Measurements from ENCODE around the gene MLN.

The MLN gene, protein sequence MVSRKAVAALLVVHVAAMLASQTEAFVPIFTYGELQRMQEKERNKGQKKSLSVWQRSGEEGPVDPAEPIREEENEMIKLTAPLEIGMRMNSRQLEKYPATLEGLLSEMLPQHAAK

DNA sequence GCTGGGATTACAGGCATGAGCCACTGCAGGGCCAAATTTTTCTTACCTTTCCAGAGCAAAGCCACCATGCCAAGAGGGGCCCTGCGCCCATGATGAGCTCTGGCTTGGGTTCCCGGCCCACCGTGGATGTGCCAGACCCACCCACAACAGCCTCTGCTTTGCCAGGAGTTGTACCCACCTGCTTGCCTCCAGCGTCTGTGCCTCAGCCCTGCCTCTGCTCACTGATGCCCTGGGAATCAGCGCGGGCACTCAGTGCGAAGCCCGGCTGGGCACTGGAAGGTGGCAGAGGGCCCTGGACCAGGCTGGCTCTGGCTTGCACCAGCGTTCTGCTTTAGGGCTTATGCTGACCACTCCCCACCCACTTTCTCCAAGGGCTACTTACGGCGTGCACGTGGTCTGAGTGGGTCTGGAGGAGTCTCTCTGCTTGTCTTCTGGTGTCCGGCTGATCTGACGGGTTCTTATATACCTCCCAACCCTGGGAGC lies at the start of gene MLN:
Gene MLN, minus strand, starts transcription at position 433 of the 483 bp plus-strand sequence. CDS start 2,840 bp downstream, outside the sequence.
- no peak for DNase-seq (ENCODE audit: low spot score)

DNA sequence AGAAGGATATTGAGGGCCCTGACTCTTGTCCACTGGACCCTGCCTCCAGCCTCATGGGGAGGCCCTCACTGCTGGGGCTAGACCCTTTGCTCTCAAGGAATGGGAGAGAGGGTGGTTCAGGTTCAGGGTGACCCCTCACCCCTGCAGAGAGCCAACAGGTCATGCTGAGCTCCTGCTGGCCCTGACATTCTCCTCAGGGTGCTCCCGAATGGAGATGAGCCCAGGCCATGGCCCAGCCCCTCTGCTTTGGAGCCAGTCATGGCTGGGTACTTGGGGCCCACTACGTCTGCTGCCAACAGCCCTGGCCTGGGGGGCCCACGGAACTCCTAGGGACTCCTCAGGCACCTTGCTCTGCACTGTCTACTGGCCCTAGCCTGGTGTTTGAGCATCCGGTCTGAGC lies 49.2 kb upstream of the MLN start:
- DNase-seq (ENCODE audit: low spot score): no peak

DNA sequence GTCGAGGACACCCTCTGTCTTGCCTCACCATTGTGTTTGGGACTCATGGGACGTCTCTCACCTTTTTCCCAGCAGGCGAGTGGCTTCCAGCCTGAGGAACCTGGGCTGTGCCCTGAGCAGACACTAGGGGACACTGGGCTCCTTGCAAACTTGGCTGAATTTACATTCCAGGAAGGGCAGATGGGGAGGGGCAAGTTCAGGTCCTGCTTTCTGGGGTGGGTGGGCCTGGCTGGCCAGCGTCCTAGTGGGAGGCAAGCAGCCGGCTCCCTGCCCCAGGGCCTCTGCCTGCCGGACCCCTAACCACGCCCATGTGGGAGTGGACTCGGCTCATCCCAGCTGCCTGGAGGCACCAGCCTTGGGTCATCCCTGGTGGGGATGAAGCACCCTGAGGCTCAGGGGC lies 48.2 kb upstream of the MLN start:
- DNase-seq (ENCODE audit: low spot score): peak; percentile 63

DNA sequence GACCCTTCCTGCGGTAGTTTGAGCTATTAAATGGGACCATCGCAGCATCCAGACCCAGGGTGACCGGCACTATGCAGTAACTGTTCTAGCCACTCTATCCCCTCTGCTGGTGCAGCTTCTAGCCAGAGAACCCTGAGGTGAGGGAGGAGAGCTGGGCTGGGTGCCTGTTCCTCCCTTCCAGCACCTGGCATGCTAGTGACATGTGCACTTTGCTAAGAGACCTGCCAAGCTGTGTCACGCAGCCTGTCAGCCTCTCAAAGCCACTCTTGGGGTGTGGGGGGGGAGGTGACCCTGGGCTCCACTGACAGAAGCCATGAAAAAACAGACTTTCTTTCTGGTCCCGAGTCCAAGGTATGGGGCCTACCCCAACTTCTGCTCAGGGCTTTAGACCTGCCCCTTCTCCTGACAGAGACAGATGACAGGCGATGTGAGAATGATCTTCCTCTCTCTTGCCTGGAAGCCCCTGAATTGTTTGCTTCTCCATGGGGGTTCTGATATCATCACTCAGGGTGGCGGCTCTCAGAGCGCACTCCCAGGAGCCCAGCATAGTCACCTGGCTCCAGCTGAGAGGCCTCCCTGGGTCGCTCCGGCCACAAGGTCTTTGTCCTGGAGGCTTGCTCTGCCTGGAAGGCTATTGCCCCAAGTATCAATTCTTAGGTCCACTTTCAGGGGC lies 47.2 kb upstream of the MLN start:
- DNase-seq (ENCODE audit: low spot score): no peak

DNA sequence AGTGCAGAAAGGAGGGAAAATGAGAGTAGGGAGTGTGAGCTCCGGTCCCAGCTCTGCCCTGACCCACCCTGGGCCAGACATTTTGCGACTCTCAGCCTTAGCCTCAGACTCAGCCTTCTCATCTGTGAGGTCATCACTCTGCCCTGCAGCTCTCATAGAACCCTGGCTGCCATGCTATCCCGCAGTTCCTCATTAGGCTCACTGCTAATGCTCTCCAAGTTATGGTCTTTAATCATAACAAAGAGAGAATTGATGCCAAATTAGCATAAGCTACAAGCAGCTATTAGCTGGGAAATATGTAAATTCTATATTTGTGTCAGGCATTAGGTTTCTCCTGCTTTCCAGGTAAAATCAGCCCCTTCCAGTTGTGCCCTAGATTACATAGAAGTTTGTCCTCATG lies 46.5 kb upstream of the MLN start:
- DNase-seq (ENCODE audit: low spot score): no peak

DNA sequence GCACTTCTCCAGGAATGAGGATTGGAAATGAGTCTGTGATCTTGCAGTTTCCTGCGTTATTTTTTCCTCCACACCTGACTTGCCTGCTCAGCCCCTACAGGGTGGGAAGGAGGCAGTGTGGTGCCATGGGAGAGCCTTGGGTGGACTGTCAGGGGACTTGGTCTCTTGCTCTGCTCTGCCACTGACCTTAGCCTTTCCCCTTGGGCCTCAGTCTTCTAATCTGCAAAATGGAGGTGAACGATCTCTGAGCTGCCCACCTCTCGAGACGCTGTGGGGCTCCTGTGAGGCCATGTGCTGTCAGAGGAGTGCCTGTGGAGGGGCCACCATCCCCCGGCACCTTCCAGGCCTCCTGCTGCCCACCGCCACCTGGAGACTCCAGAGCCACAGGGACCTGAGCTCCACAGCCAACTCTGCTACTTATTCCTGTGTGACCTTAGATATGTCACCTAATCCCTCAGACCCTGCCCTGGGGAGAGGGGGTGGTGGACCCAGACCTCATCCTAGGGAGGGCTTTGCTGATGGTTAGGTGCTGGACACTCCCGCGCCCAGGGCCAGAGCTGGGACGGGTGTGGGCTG lies 45.8 kb upstream of the MLN start:
- no peak for DNase-seq (ENCODE audit: low spot score)

DNA sequence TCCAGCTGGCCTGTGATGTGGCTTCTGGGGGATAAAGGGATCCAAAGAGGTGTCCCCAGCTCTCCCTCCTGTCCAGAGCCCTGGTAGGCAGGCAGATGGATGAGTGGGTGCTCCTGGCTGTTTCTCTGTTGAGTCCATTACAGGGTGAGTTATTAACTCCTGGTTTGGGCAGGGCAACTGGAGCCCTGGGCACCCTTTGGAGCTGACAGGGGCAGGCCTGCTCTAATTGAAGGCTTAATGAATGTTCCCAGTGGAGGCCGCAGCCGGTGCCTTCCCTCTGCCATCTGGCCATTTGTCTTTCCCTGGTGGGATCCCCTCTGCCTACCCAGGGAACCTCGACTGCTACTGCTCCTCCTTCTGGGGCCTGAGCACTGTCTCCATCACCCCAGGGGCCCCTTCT lies 44.7 kb upstream of the MLN start:
- peak; percentile 79 for DNase-seq (ENCODE audit: low spot score)

DNA sequence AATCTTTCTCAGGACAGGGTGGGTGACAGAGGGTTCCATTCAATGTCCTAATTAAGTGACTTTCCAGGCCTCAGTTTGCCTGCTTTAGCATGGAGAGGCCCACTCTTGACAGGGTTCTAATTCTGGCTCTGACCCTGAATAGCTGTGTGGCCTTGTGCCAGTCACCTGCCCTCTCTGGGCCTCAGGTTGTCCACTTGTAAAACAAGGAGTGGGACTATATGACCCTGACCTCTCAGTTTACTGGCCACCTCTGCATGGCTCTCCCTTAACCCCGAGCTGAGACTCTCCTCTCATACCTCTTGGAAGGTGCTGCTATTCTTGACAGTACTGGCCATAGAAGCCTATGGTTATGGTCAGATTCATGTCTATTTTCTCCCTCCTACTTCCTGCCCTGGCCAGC lies 44.1 kb upstream of the MLN start:
- DNase-seq (ENCODE audit: low spot score): no peak

DNA sequence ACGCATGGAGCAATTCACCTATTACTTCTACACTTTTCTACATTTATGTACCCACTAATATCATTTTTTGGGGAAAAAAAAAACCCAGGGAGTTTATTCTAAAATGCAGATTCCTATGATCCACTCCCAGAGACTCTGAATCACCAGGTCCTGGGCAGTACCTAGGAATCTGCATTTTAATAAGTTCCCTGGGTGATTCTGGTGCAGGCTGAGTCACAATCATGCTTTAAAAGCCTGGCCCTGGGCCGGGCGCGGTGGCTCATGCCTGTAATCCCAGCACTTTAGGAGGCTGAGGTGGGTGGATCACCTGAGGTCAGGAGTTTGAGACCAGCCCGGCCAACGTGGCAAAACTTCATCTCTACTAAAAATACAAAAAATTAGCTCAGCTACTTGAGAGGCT lies 43.3 kb upstream of the MLN start:
- no peak for DNase-seq (ENCODE audit: low spot score)

DNA sequence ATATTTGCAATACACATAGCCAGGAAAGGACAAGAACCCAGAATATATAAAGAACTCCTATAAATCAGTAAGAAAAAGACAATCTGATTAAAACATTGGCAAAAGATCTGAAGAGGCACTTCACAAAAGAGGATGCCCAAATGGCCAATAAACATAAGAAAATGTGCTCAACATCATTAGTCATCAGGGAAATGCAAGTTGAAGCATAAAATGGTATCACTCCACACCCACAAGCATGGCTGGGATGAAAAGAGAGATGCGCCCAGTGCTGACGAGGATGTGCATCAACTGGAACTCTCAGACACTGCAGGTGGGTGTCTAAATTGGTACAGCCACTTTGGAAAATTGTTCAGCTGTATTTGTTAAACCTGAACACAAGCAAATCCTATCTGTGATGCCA lies 42.4 kb upstream of the MLN start:
- no peak for DNase-seq (ENCODE audit: low spot score)

DNA sequence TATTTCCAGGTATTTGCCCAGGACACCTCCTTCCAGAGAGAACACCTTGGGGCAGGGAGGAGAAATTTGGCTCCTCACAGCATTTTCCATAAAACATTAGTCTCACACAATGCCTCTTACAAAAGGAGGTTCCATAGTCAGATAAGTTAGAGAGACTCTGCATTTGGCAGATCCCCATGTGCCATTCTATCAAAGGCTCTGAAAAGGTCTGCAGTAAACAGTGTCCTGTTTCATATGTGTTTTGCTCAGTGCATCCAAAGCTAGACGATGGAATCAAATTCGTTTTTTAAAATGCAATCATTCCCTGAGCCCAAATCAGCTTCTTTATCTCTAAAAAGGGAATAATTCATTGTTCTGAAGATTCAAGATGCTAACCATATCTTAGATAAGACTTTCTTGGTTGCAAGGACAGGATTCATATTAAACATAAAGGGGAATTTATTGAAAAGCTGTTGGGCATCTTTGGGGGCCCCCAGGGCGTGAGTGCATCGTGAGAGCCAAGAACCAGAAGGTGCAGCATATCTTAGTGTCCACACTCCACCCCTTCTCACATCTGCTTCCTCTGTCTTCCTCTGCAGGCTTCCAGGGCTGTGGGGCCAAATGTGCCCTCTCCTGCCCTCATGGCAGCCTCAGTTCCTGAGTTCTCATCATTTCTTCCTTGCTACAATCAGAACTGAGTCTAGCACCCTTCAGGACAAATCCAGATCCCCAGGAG lies 41.4 kb upstream of the MLN start:
- no peak for DNase-seq (ENCODE audit: low spot score)

DNA sequence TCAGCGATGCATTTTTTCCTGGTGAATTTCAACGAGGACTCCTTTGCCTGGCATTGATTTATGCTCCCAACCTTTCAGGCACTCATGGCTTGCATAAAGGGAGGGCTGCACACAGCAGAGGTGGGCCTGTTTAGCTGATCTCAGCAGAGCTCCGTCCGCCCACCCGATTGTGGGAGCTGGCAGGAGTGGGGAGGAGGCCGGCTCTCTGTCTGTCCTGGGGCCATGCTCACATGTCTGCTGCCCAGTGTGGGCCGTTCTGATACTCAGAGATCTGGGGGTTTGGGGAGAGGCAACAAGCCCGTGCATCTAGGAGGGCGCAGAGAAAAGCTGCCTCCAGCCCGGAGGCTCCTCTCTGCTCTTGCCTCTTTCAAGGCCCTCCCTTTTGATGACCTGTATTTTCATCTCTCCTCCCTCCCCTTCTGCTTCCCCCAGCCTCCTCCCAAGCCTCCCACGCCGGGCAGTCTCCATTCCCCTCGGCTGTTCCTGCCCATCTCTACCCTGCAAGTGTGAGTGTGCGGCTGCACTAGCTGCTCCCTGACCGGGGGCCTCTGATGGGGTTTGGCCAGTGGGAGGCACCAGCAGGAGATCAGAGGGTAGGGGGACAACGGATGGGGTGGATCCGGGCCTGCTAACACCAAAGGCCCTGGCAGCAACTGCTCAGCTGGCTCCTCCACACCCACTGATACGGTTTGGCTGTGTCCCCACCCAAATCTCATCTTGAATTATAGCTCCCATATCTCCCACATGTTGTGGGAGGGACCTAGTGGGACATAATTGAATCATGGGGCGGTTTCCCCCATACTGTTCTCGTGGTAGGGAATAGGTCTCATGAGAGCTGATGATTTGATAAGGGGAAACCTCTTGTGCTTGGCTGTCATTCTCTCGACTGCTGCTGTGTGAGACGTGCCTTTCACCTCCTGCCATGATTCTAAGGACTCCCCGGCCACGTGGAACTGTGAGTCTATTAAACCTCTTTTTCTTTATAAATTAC lies 39.6 kb upstream of the MLN start:
- DNase-seq (ENCODE audit: low spot score): no peak

DNA sequence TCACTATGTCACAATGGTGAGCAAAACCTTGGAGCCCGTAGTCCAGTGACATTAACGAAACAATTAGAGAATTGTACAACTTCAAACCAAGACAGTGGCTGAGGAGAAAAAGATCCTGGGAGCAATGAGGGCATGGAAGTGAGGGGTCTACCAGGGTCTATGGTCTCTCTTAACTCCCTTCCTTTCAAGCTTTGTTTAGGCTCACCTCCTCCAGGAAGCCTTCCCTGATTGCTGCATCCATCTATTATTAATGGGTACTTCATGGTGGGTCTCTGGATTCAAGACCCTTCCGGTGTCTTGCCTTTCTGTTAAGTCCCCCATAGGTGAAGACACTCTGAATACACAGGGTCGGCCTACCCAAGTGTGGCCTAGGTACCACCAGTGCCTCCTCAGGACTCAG lies 38.1 kb upstream of the MLN start:
- DNase-seq (ENCODE audit: low spot score): no peak

DNA sequence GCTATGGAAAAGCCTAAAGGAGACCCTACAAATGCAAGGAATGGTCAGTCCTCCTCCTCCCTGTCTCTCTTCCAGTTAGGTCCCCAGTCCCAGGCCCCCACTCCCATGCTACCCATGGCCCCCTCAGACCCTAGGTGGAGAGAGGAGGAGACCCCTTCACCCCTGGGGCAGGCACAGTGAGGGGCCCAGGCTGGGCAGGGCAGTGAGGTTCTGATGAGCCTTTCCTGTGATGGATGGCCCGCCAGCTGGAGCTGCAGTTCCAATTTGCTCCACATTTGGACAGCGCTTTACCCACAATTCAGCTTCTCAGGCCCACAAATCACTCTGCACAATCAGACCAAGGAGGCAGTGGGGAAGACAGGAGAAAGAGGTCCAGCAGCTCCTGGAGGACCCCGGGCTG lies 37.3 kb upstream of the MLN start:
- no peak for DNase-seq (ENCODE audit: low spot score)

DNA sequence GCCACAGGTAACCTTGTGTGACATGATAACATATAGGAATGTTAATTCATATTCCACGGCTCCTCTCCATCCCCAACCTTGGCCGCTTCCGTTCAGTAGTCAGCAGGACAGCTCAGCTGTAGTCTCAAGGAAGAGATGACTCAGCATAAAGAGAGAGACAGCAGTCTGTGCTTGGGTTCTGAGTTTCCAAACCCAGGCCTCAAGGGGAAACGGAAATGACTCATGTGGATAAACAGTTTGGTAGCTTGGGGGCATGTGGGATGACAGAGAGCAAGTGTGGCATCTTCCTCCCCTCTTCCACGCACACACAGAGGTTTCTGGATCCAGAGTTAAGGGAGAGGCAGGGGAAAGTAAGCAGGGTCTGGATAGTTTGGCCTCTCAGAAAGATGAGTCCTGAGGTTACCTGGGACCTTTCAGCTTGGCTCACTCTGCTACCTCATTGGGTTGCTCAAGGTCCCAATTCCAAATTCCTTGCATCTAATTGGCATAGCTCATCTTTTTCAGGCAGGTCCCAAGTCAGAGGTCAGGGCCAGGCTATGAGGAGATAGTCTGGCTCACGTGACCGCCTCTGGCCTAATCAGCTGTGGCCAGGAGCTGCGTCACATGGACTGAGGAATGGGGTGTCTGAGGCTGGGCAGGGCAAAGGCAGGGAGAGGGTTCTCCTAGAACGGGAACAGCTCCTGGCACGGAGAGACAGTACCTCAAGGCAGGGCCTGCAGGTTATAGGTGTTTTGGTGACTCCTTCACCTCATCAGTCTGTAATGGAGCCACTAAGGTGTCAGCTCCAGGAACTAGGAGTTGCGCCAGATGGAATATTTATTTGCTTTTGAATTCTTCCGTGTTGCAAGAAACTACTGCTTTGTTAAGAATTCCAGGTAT lies 36.5 kb upstream of the MLN start:
- DNase-seq (ENCODE audit: low spot score): no peak

DNA sequence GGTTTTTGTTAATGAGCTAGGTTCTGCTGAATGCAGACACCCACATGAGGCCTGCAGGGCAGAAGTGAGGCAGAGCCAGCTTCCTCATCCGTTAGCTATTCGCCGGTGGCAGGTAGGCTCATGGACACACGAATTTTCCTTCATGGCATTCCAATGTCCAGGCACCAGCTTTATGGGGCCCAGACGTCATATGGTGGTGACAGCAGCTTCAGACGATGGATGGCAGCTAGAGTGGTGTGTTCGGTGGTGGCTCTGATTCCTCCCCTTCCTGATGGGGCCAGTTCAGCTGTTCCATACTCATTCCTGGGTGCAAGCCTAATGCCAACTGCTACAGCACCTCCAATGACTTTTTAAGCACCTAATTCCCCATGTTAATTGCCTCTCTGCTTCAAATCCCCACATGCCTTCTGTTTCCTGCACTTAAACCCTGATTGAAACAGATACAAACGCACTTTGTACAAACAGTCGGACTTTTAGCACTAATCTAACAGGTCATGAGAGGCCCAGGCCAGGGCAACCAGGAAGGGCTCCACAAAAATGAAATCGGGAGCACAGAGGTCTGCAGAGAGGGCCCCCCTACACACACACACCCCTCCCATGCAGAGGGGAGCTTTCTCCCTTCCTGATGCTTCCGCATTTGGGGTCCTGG lies 35.7 kb upstream of the MLN start:
- peak; percentile 60 for DNase-seq (ENCODE audit: low spot score)

DNA sequence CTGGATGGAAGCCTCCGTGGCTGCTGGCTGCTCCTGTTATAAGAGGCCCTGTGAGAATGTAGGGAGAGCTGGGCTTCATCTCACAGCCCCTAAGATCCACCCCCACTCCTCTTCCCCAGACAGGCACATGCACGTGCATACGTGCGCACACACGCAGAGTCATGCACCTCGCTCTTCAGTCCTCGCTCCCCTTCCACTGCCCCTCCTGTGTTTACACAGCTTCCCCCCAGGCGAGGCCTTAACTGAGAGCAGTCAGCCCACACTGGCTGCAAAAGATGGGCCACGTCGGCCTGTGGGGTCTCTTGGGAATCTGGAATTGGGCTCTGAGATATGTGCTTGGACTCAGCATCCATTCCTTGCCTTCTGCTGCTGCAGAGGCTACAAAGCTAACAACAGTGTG lies 35.2 kb upstream of the MLN start:
- DNase-seq (ENCODE audit: low spot score): no peak

DNA sequence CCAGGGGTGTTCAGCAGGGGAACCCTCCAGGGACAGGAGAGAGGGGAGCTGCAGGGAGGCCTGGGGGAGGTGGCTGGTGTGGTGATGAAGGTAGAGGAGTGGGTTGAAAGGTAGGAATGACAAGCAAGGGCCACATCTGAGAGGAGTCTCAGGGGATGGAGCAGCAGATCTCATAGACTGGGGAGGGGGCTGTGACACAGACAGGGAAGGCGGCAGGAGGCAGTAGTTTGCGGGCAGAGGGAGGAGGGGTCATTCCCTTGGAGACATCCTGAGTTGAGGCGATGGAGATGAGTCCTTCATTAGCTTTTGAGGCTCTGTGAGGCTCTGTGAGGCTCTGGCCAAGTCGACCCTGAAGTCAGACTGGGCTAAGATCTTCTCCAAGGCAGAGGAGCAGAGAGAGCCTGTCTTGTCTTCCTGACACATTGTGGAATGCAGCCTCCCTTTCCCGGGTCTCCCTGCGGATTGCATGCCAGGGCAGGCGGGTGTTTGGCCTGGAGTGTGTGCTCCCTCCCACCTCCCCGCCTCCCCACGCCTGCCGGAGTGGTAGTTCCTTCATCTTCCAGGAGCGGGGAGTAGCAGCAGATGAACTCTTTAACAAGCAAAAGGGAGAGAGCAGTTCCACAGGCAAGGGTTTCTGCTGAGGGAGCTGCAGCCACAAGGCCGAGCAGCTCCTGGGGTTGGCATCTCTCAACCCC lies 34.3 kb upstream of the MLN start:
- no peak for DNase-seq (ENCODE audit: low spot score)

DNA sequence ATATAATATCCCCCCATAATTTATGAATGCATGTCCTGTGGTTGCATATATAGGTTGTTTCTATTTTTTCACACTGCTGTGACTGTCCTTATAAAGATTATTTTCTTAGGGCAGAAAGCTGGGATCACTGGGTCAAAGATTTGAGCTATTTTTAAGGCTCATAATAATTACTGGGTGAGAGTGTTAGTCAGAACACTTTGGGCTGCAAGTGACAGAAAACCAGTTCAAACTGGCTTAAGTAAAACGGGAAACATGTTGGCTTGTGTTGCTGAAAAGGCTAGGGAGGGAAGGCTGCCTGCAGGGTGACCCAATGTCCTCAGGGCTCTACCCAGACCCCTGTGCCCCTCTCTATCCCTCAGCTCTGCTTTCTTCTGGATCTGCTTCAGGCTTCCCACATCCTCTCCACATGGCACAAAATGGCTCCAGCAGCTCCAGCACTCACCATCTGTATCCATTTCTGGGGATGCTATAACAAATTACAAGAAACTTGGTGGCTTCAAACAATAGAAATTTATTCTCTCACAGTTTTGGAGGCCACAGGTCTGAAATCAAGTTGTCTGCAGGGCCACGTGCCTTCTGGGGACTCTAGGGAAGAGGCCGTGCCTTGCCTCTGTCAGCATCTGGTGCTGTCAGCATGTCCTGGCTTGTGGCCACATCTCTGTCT lies 33.1 kb upstream of the MLN start:
- no peak for DNase-seq (ENCODE audit: low spot score)
